IMR-90 (cell line): ENCODE results near the gene LEO1. TPM values are rescaled to one million over a fixed set of nuclear protein-coding genes. Genes with fewer than 3 reads are reported as not detected.

Experiments used
- ATAC-seq: fragments of 200-7000 bp; cut with Tn5 transposase; 2 replicates; pipeline ENCODE4 v1.9.1; 2020; ENCODE audit warnings: low read depth, mild to moderate bottlenecking, moderate library complexity
- BruUV-seq: library from RNA; stranded (reverse); fragments of 400-500 nt; replicated peaks from 2 replicates; lab custom pipeline; 2021; lab: Mats Ljungman, UMichigan
- CTCF ChIA-PET: fragments of 300-600 bp; formaldehyde crosslinking; extraction: SDS; loops from one replicate; lab custom pipeline; 2021; ENCODE audit warnings: antibody characterized with exemption; lab: Yijun Ruan, JAX
- POLR2A ChIA-PET: fragments of 300-600 bp; sonication (Branson Sonifier 250); formaldehyde crosslinking; loops from one replicate; lab custom pipeline; 2022; ENCODE audit warnings: antibody characterized with exemption; ENCODE audit not compliant: unreplicated experiment; lab: Charles Lee
- DNase-seq: peaks from one replicate; pipeline ENCODE4 v3.0.0; 2013
- H2AFZ ChIP-seq: replicated peaks from 2 replicates; pipeline ENCODE3; 2013; ENCODE audit warnings: low read length, mild to moderate bottlenecking; ENCODE audit not compliant: poor library complexity
- H2AK5ac ChIP-seq: 2 replicates; pipeline ENCODE4 v1.6.1; 2013; ENCODE audit warnings: low read depth, low read length, inconsistent platforms
- H2AK9ac ChIP-seq: replicated peaks from 2 replicates; pipeline ENCODE3; 2013; ENCODE audit warnings: mild to moderate bottlenecking, low read depth, low read length, moderate library complexity; ENCODE audit not compliant: poor library complexity
- H2BK120ac ChIP-seq: 2 replicates; pipeline ENCODE4 v1.6.1; 2013; ENCODE audit warnings: low read depth, low read length, inconsistent platforms
- H2BK15ac ChIP-seq: 3 replicates; pipeline ENCODE4 v1.6.1; 2013; ENCODE audit warnings: low read depth, low read length, inconsistent platforms
- H2BK20ac ChIP-seq: 2 replicates; pipeline ENCODE4 v1.6.1; 2013; ENCODE audit warnings: low read depth, mild to moderate bottlenecking, inconsistent platforms, low read length, moderate library complexity
- H2BK5ac ChIP-seq: 2 replicates; pipeline ENCODE4 v1.6.1; 2013; ENCODE audit warnings: mild to moderate bottlenecking, low read depth, low read length, inconsistent platforms; ENCODE audit not compliant: poor library complexity, severe bottlenecking
- H3K14ac ChIP-seq: replicated peaks from 2 replicates; pipeline ENCODE4 v1.6.1; 2013; ENCODE audit warnings: low read depth, low read length, inconsistent platforms
- H3K18ac ChIP-seq: 2 replicates; pipeline ENCODE4 v1.6.1; 2013; ENCODE audit warnings: low read depth, low read length, control low read depth
- H3K23ac ChIP-seq: 2 replicates; pipeline ENCODE4 v1.6.1; 2013; ENCODE audit warnings: low read depth, low read length, inconsistent platforms
- H3K27ac ChIP-seq: 2 replicates; pipeline ENCODE4 v1.5.1; 2013; ENCODE audit warnings: mild to moderate bottlenecking, control low read depth, low read length; ENCODE audit not compliant: insufficient read depth
- H3K27me3 ChIP-seq: 2 replicates; pipeline ENCODE4 v1.6.1; 2013; ENCODE audit warnings: low read length; ENCODE audit not compliant: control insufficient read depth, insufficient read depth
- H3K36me3 ChIP-seq: 2 replicates; pipeline ENCODE4 v1.6.1; 2013; ENCODE audit warnings: low read length, mixed read lengths; ENCODE audit not compliant: control insufficient read depth, insufficient read depth
- H3K4ac ChIP-seq: 2 replicates; pipeline ENCODE4 v1.6.1; 2013; ENCODE audit warnings: low read depth, low read length, inconsistent platforms
- H3K4me1 ChIP-seq: 2 replicates; pipeline ENCODE4 v1.6.1; 2013; ENCODE audit warnings: low read length, mixed read lengths; ENCODE audit not compliant: control insufficient read depth, insufficient read depth
- H3K4me2 ChIP-seq: 2 replicates; pipeline ENCODE4 v1.6.1; 2013; ENCODE audit warnings: low read depth, mild to moderate bottlenecking, control low read depth, low read length, moderate library complexity
- H3K4me3 ChIP-seq: 2 replicates; pipeline ENCODE4 v1.5.1; 2013; ENCODE audit warnings: low read depth, mild to moderate bottlenecking, control low read depth, low read length, moderate library complexity; ENCODE audit not compliant: insufficient read depth
- H3K56ac ChIP-seq: 2 replicates; pipeline ENCODE4 v1.6.1; 2013; ENCODE audit warnings: low read length, inconsistent platforms; ENCODE audit not compliant: insufficient read depth; ENCODE audit errors: extremely low read depth
- H3K79me1 ChIP-seq, 2 experiments: 2 replicates each; pipeline ENCODE4 v1.6.1; 2013; ENCODE audit warnings: low read length in 2 of 2, inconsistent platforms in 1 of 2, low read depth in 1 of 2
- H3K9ac ChIP-seq: 2 replicates; pipeline ENCODE4 v1.6.1; 2013; ENCODE audit warnings: low read depth, low read length, control low read depth
- H3K9me1 ChIP-seq: 2 replicates; pipeline ENCODE4 v1.6.1; 2013; ENCODE audit warnings: low read length, inconsistent platforms; ENCODE audit not compliant: insufficient read depth
- H3K9me3 ChIP-seq: 2 replicates; pipeline ENCODE4 v1.6.1; 2013; ENCODE audit warnings: low read length; ENCODE audit not compliant: control insufficient read depth, insufficient read depth
- H4K20me1 ChIP-seq: 2 replicates; pipeline ENCODE4 v1.6.1; 2013; ENCODE audit warnings: low read length, inconsistent platforms; ENCODE audit not compliant: insufficient read depth
- H4K5ac ChIP-seq: 2 replicates; pipeline ENCODE4 v1.6.1; 2013; ENCODE audit warnings: mild to moderate bottlenecking, low read depth, low read length, control low read depth
- H4K8ac ChIP-seq, 2 experiments: 2 replicates each; pipeline ENCODE4 v1.6.1; 2013; ENCODE audit warnings: low read depth in 2 of 2, low read length in 2 of 2, control low read depth in 1 of 2, inconsistent platforms in 1 of 2
- H4K91ac ChIP-seq: 2 replicates; pipeline ENCODE4 v1.6.1; 2013; ENCODE audit warnings: low read depth, low read length, inconsistent platforms; ENCODE audit not compliant: insufficient read depth
- CHD1 ChIP-seq: IDR thresholded peaks from 2 replicates; pipeline ENCODE4 v1.6.1; 2012; ENCODE audit warnings: low read depth, low read length, improper control_type of control experiment
- MAFK ChIP-seq: IDR thresholded peaks from 2 replicates; pipeline ENCODE4 v1.6.1; 2012; ENCODE audit warnings: low read depth, low read length, improper control_type of control experiment
- RCOR1 ChIP-seq: IDR thresholded peaks from 2 replicates; pipeline ENCODE4 v1.6.1; 2012; ENCODE audit warnings: mild to moderate bottlenecking, low read length, improper control_type of control experiment; ENCODE audit not compliant: insufficient replicate concordance
- RFX5 ChIP-seq: IDR thresholded peaks from 2 replicates; pipeline ENCODE4 v1.8.0; 2012; ENCODE audit warnings: low read depth, mild to moderate bottlenecking, low read length, moderate library complexity
- SMC3 ChIP-seq: fragments of 150-350 bp; IDR thresholded peaks from 2 replicates; pipeline ENCODE4 v1.6.1; 2016; ENCODE audit warnings: low read depth, mild to moderate bottlenecking, antibody characterized with exemption, low read length, moderate library complexity
- WGBS, 2 experiments: methylation state at CpG; one replicate each; pipeline versions ENCODE4 v1.1.5 to v1.1.7; 2013; ENCODE audit warnings: missing lambda C conversion rate in 2 of 2; ENCODE audit not compliant: insufficient read length in 1 of 2; ENCODE audit errors: extremely low coverage in 2 of 2; 5-methylcytosine and 5-hydroxymethylcytosine counted together
- dilution Hi-C: fragments of 300-500 bp; cut with HindIII; formaldehyde crosslinking; loops from one replicate; pipeline ENCODE4 v1.14.3; 2018; ENCODE audit warnings: low sequenced_read_pairs; ENCODE audit not compliant: unreplicated experiment
- in situ Hi-C: fragments of 300-500 bp; cut with MboI; formaldehyde crosslinking; loops from 3 replicates; pipeline ENCODE4 v1.14.3; 2019; ENCODE audit warnings: low sequenced_read_pairs, inconsistent platforms, mixed read lengths
- intact Hi-C: fragments of 100-400 bp; cut with micrococcal nuclease; formaldehyde crosslinking; loops from 2 replicates; pipeline ENCODE4 v1.10.0; 2022
- polyA plus RNA-seq, 3 experiments: library from polyadenylated mRNA; depleted of rRNA; stranded (reverse); fragments of >200 nt; gene quantifications; 2 replicates each; pipeline ENCODE4 v1.2.3, GENCODE V29; 2012; ENCODE audit warnings: low replicate concordance in 1 of 3
- total RNA-seq: library from RNA; depleted of rRNA; stranded (reverse); fragments of >200 nt; gene quantifications from 2 replicates; pipeline ENCODE4 v1.2.3, GENCODE V29; 2012

LEO1 gene
- total and polyA plus RNA-seq, 2 of the 4 experiments (the other 2 are of a cell fraction): 9.0 to 11.5 TPM

GRCh38 chr15:51907136-51907862 is 64.3 kb downstream of the LEO1 start:
- Histone ChIP-seq H3K4ac (no peak overlapping the region), H2AK5ac (no peak overlapping the region), H4K20me1 (peaks cover 18% of the 10 kb centered on the region), H3K36me3 (peaks cover 14% of the 10 kb centered on the region), H3K23ac (no peak overlapping the region), H2AFZ (no peak overlapping the region), H3K79me1 (peaks cover 4 to 37% of the 10 kb centered on the region in 2 experiments), H2BK120ac (no peak overlapping the region), H3K9ac (no peak overlapping the region), H3K9me1 (peaks cover 9% of the 10 kb centered on the region), H3K4me3 (no peak overlapping the region), H4K5ac (no peak overlapping the region), H3K14ac (no peak overlapping the region), H2AK9ac (no peak overlapping the region), H2BK15ac (no peak overlapping the region), H3K4me2 (no peak overlapping the region), H3K27ac (no peak overlapping the region), H2BK5ac (no peak overlapping the region), H3K27me3 (no peaks in the 10 kb centered on the region), H2BK20ac (no peak overlapping the region), H3K18ac (no peak overlapping the region), H3K9me3 (no peaks in the 10 kb centered on the region), H4K8ac (no peak overlapping the region), H3K4me1 (peaks cover 12% of the 10 kb centered on the region), H3K56ac (no peak overlapping the region), H4K91ac (no peak overlapping the region)
- peak; percentile 42 for DNase-seq
- in situ Hi-C loops: loop anchor here (25.0 kb wide), 1 partner anchor 270 kb away; no protein-coding TSS in a partner anchor
- ChIA-PET CTCF (no interaction called here), POLR2A (no interaction called here)
- no TSS peak for BruUV-seq
- dilution Hi-C loops: no loop called here
- 92% methylated on average over 6 of the region's 8 CpGs; no CpG with 5 or more reads in 1 of the 2 experiments for WGBS, 2 experiments
- TF ChIP-seq RCOR1: no peak
- TF ChIP-seq MAFK: no peak
- no peak for TF ChIP-seq CHD1
- TF ChIP-seq RFX5: no peak
- no peak for TF ChIP-seq SMC3
- peak; percentile 27; the same call in 1 of the 2 replicates for ATAC-seq
- intact Hi-C loops: no loop called here
